Hematopoietic multipotent progenitor cell treated with erythropoietin and hydrocortisone succinate and interleukin-3 and kit ligand, for 17 days (in vitro differentiated cells): ENCODE data around the gene COX15.
"Not testable (repeated sequence)": the region's sequence is repeated elsewhere in the genome, so short reads cannot be mapped to it uniquely, and the experiment has no call there.

Source experiments
- DNase-seq: peaks from one replicate; pipeline ENCODE4 v3.0.0-alpha.2; 2015; ENCODE audit warnings: low spot score

Gene COX15

GRCh38 chr10:99740933-99741559, 9.1 kb upstream of the COX15 start:
- no peak for DNase-seq

GRCh38 chr10:99740260-99740659, 8.3 kb upstream of the COX15 start:
- no peak for DNase-seq

DNA sequence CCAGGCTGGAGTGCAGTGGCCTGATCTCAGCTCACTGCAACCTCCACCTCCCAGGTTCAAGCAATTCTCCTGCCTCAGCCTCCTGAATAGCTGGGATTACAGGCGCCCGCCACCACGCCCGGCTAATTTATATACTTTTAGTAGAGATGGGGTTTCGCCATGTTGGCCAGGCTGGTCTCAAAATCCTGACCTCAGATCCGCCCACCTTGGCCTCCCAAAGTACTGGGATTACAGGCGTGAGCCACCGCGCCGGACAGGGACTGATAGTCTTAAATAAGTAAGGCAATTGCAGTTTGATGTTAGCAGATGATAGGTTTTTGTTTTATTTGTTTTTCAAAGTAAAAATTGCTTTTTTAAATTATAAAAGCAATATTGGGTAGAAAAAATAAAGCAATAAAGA, 2.2 kb upstream of the COX15 start:
- DNase-seq, result not testable (repeated sequence)

DNA sequence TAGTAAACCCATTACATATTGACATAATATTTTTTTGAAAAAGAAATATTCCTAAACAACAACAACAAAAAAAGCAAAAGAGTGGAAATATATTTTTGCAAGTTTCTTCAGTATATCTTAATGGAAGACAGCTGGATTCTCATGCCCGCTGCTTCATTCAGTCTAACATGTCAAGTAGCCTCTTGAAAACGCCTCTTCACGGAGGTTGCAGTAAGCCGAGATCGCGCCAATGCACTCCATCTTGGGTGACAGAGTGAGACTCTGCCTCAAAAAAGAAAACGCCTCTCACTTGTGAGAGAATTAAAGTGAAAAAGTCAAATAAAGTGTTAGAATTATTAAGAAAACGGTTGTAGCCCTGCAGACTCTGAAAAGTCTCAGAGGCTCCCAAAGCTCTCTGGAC, 1.4 kb upstream of the COX15 start:
- no peak for DNase-seq

- no peak for DNase-seq
Measured at GRCh38 chr10:99731306-99732032, 458 bp downstream of the COX15 start.

DNA sequence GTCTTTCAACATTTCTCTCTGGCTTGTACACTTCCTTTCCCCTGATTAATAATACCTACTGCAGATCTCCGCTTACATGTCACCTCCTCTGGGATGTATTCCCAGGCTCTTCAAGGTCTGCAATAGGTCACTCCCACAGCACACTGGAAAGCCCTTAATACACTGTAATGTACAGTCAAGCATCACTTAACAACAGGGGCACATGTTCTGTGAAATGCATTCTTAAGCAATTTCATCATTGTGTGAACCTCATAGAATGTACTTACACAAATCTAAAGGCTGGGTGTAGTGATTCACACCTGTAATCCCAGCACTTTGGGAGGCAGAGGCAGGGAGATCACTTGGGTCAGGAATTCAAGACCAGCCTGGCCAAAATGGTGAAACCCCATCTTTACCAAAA, 1.9 kb downstream of the COX15 start:
- DNase-seq, result no peak

- DNase-seq, result no peak
Measured at GRCh38 chr10:99720387-99720786, 11.5 kb downstream of the COX15 start.

GRCh38 chr10:99714446-99714845, 17.5 kb downstream of the COX15 start:
- DNase-seq, result no peak

- DNase-seq, result peak; percentile 84
Measured at GRCh38 chr10:99711129-99711719, 20.7 kb downstream of the COX15 start.

DNA sequence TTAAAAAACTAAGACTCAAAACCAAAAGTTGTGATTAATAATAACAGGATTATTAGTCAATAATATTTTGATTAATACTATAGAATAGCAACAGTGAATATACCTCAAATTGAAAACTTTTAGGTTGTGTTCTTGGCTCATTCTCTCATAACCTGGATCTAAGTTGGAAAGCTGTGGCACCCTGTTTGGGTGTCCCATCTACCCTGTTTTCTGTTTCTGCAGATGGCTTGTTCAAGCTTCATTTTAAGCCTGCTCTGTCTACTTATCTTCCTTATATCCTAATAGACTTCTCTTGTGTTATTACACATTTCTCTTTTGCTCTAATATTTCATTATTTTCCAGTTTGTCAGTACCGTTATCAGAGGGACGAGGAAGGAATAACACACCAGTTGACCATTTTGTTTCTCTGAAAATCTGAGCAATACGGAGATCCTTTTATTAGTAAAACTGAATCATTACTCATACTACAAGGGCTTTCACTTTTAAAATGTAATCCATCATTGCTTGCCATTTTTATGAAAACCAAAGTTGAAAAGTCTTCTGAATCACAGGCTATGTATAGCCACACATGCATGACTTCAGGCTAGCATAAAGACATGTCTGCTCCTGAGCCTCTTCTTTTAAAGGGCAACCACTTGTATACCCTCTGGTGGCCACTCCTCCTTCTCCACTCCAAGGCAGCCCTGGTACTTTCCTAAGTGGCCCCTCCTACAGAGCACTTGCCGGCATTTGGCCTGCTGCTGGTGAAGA, 22.3 kb downstream of the COX15 start:
- peak; percentile 42 for DNase-seq

GRCh38 chr10:99708428-99709012, 23.4 kb downstream of the COX15 start:
- DNase-seq, result peak; percentile 84

- DNase-seq, result no peak
Measured at GRCh38 chr10:99700649-99701048, 31.3 kb downstream of the COX15 start.

- no peak for DNase-seq
Measured at GRCh38 chr10:99698504-99699080, 33.3 kb downstream of the COX15 start.

DNA sequence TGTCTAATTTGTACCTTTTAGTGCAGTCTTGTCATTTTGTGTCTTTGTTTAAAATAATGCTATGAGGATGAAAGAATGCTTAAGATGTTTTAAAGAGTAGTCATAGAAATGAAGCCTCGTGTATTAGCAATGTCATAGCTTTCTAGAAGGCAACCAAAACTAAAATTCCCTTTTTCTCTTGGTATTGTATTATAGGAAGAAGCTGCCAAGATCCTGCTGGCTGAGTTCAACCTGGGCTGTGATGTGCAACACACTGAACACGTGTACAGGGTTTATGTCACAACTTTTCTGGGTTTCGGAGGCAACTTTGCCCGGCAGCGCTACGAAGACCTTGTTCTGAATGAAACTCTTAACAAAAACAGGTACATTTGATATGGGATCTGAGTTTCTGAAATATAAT, 36.2 kb downstream of the COX15 start:
- DNase-seq, result no peak

DNA sequence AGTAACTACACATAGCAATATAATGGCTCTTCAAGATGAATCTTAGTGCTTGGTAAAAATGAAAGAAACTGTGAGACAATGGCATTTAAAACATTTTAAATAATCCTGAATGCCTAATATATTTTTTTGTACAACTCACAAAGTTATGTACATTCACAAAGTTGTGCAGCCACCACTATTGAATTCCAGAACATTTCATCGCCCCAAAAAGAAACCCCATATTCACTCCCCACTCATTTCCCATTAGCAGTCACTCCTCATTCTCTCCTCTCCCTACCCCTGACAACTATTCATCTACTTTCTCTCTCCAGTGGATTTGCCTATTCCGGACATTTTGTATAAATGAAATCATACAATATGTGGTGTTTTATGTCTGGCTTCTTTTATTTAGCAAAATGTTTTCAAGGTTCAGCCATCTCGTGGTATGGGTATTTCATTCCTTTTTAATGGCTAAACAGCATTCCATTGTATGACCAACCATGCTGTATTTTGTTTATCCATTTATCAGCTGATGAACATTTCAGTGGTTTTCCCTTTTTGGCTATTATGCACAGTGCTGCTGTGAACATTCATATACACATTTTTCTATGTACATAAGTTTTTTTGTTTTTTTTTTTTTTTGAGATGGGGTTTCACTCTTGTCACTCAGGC, 37.9 kb downstream of the COX15 start:
- no peak for DNase-seq

DNA sequence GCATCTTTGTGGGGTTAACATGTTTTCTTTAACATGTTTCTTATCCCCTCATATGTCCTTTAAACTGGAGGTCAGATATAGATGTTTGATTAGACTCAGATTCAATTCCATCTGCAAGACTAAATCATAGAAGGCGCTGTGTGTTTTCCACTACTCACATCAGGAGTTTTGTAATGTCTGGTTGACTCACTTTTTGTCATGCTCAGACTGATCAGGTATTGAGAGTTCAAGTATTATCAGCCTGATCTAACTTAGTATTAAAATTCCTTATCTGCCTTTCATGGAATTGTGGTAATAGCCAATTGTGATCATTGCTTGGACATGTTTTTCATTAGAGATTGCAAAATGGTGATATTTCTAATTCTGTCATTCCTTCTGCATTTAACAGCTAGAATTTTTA, 42.5 kb downstream of the COX15 start:
- DNase-seq, result no peak

- no peak for DNase-seq
Measured at GRCh38 chr10:99685597-99685967, 46.3 kb downstream of the COX15 start.

DNA sequence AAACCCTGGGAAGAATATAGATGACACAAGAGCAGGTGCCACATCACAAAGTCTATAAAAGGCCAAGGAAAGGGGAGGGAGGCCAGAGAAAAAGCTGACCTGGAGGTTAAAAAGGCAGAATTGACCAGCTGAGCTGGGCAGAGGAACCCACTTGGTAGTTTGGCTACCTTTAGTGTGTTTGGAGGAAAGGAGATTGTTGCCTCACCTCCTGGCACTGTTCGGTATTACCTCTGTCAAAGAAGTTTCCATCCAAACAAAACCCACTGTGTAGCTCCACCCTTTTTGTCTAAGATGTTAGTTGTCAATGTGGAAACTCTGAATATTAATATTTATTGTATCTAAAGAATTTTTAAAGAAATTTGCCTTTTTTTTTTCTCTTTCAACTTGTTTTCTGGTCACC, 49.2 kb downstream of the COX15 start:
- DNase-seq, result no peak
